GM19452 (cell line): Measurements from ENCODE around the gene SMIM10L1.

Experiments used
- ATAC-seq: cut with Tn5 transposase; IDR thresholded peaks from one replicate; pipeline ENCODE4 v1.9.1; 2021; ENCODE audit not compliant: unreplicated experiment

SMIM10L1 gene

GRCh38 chr12:11171145-11171968 is at the start of gene SMIM10L1:
Gene SMIM10L1 (plus strand): TSS chr12:11171194. CDS start chr12:11171357, 163 bp downstream.
- peak; percentile 97 for ATAC-seq

GRCh38 chr12:11130382-11130781 is 40.6 kb upstream of the SMIM10L1 start:
- ATAC-seq, result no peak

GRCh38 chr12:11130999-11131398 is 40.0 kb upstream of the SMIM10L1 start:
- ATAC-seq, result no peak

GRCh38 chr12:11133162-11133561 is 37.8 kb upstream of the SMIM10L1 start:
- ATAC-seq, result no peak

GRCh38 chr12:11133816-11134215 is 37.2 kb upstream of the SMIM10L1 start:
- no peak for ATAC-seq

- no peak for ATAC-seq
Measured at GRCh38 chr12:11134305-11134704, 36.7 kb upstream of the SMIM10L1 start, which contains the start of gene TAS2R30. Gene TAS2R30 (minus strand): TSS chr12:11134644. CDS start chr12:11134244, 400 bp downstream.

GRCh38 chr12:11136075-11136474 is 34.9 kb upstream of the SMIM10L1 start:
- ATAC-seq, result no peak

GRCh38 chr12:11143352-11143751 is 27.6 kb upstream of the SMIM10L1 start:
- ATAC-seq, result no peak

- ATAC-seq, result no peak
Measured at GRCh38 chr12:11144297-11144696, 26.7 kb upstream of the SMIM10L1 start.

- no peak for ATAC-seq
Measured at GRCh38 chr12:11147420-11147819, 23.6 kb upstream of the SMIM10L1 start.

- ATAC-seq, result no peak
Measured at GRCh38 chr12:11150832-11151231, 20.2 kb upstream of the SMIM10L1 start.

GRCh38 chr12:11152725-11153124 is 18.3 kb upstream of the SMIM10L1 start:
- no peak for ATAC-seq

GRCh38 chr12:11154400-11154925 is 16.5 kb upstream of the SMIM10L1 start:
- ATAC-seq, result no peak

GRCh38 chr12:11158885-11159444 is 12.0 kb upstream of the SMIM10L1 start:
- ATAC-seq, result no peak

- ATAC-seq, result no peak
Measured at GRCh38 chr12:11162502-11162901, 8.5 kb upstream of the SMIM10L1 start.

- no peak for ATAC-seq
Measured at GRCh38 chr12:11164384-11164783, 6.6 kb upstream of the SMIM10L1 start.

- ATAC-seq, result no peak
Measured at GRCh38 chr12:11166300-11166699, 4.7 kb upstream of the SMIM10L1 start.

- ATAC-seq, result no peak
Measured at GRCh38 chr12:11170810-11171144, 217 bp upstream of the SMIM10L1 start.

- no peak for ATAC-seq
Measured at GRCh38 chr12:11171969-11172675, 1.1 kb downstream of the SMIM10L1 start.

GRCh38 chr12:11174022-11174421 is 3.0 kb downstream of the SMIM10L1 start:
- no peak for ATAC-seq

- no peak for ATAC-seq
Measured at GRCh38 chr12:11178250-11178649, 7.3 kb downstream of the SMIM10L1 start.

- no peak for ATAC-seq
Measured at GRCh38 chr12:11182529-11182928, 11.5 kb downstream of the SMIM10L1 start.
